ENCODE results near the gene CBY1. TPM values are rescaled to one million over a fixed set of nuclear protein-coding genes. Genes with fewer than 3 reads are reported as not detected.
A peak's percentile ranks its signal among the peaks of the same experiment; 100 is the strongest.

Gene CBY1
- total RNA-seq, 2 experiments from 2014 or later = 3.5 to 12.8 TPM

GRCh38 chr22:38699143-38699542, 42.7 kb downstream of the CBY1 start:
- ChIA-PET POLR2A (interaction anchor here (1.0 to 4.7 kb wide), 4 partner anchors 9 to 193 kb away, joined by 3 to 18 read pairs (median 4); partner anchors contain the start of gene TOMM22), CTCF (ENCODE audit: unreplicated experiment) (interaction anchor here (1.4 kb wide), 1 partner anchor 17 kb away, joined by 6 read pairs; the partner anchor contains the start of gene TOMM22)
- peak; percentile 15 for DNase-seq (ENCODE audit: low spot score)
- H2AFZ ChIP-seq (ENCODE audit: low read length) = no peak overlapping the region
- intact Hi-C loops (cut with micrococcal nuclease; ENCODE audit: unreplicated experiment) = no loop called here
- peak overlapping the region; percentile 91 for H3K4me3 ChIP-seq (ENCODE audit: low read depth, low read length, poor library complexity, severe bottlenecking)
- peaks cover 8% of the 10 kb centered on the region; the same call in 1 of the 2 replicates for H4K20me1 ChIP-seq (ENCODE audit: insufficient read depth, low read length)
- peaks cover 46% of the 10 kb centered on the region for H3K36me3 ChIP-seq (ENCODE audit: insufficient read depth, low read length)
- H3K9me3 ChIP-seq (ENCODE audit: low read length) = no peaks in the 10 kb centered on the region
- H3K4me2 ChIP-seq (ENCODE audit: low read length) = peak overlapping the region; percentile 95
- H3K4me1 ChIP-seq (ENCODE audit: insufficient read depth, low read length, poor library complexity, severe bottlenecking) = peaks cover 61% of the 10 kb centered on the region
- TF ChIP-seq EZH2phosphoT487 (IDR thresholded peaks at IDR 0.05; ENCODE audit: borderline replicate concordance, low read depth, low read length) = no peak
- TF ChIP-seq, protein P1, sequence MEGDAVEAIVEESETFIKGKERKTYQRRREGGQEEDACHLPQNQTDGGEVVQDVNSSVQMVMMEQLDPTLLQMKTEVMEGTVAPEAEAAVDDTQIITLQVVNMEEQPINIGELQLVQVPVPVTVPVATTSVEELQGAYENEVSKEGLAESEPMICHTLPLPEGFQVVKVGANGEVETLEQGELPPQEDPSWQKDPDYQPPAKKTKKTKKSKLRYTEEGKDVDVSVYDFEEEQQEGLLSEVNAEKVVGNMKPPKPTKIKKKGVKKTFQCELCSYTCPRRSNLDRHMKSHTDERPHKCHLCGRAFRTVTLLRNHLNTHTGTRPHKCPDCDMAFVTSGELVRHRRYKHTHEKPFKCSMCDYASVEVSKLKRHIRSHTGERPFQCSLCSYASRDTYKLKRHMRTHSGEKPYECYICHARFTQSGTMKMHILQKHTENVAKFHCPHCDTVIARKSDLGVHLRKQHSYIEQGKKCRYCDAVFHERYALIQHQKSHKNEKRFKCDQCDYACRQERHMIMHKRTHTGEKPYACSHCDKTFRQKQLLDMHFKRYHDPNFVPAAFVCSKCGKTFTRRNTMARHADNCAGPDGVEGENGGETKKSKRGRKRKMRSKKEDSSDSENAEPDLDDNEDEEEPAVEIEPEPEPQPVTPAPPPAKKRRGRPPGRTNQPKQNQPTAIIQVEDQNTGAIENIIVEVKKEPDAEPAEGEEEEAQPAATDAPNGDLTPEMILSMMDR (conservative IDR thresholded peaks at IDR 0.05; ENCODE audit: low read length) = no peak
- no TSS peak for BruUV-seq (replicated peaks)
- H3K79me2 ChIP-seq (ENCODE audit: insufficient read depth, low read depth, low read length) = peaks cover 37% of the 10 kb centered on the region
- H3K27ac ChIP-seq (ENCODE audit: low read depth, low read length, poor library complexity, severe bottlenecking) = no peak overlapping the region
- H3K9me2 ChIP-seq (ENCODE audit: insufficient read depth, low read length) = no peaks in the 10 kb centered on the region

DNA sequence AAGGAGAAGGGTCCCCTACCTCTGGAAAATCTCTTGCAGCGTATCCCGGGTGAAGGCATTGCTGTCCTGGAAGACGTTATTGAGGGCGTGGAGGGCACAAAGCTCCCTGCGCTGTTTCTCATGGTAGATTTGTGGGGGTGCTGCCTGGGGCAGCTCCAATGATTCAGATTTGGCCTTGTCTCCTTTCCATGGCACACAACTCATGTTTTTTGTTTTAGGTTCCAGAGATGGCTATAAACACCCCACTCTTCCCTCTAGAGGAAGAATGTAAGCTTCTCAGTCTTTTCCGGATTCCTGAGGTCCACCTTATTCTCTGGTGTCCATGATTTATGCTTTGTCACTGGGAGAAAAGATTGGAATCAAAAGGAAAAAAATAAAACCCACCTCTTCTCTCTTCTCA, 43.3 kb downstream of the CBY1 start:
- Histone ChIP-seq H3K9me3 (ENCODE audit: low read length) (no peaks in the 10 kb centered on the region), H3K36me3 (ENCODE audit: insufficient read depth, low read length) (peaks cover 42% of the 10 kb centered on the region), H3K4me3 (ENCODE audit: low read depth, low read length, poor library complexity, severe bottlenecking) (peak overlapping the region; percentile 91), H3K79me2 (ENCODE audit: insufficient read depth, low read depth, low read length) (peaks cover 37% of the 10 kb centered on the region), H2AFZ (ENCODE audit: low read length) (peak overlapping the region; percentile 71; the same call in 1 of the 2 replicates), H3K9me2 (ENCODE audit: insufficient read depth, low read length) (no peaks in the 10 kb centered on the region), H3K27ac (ENCODE audit: low read depth, low read length, poor library complexity, severe bottlenecking) (peak overlapping the region; percentile 75), H3K4me1 (ENCODE audit: insufficient read depth, low read length, poor library complexity, severe bottlenecking) (peaks cover 68% of the 10 kb centered on the region), H4K20me1 (ENCODE audit: insufficient read depth, low read length) (peaks cover 8% of the 10 kb centered on the region; the same call in 1 of the 2 replicates), H3K4me2 (ENCODE audit: low read length) (peak overlapping the region; percentile 95)
- intact Hi-C loops (cut with micrococcal nuclease; ENCODE audit: unreplicated experiment) = loop anchor here (10.0 kb wide), 1 partner anchor 645 kb away; the partner anchor contains the start of gene PICK1
- TSS peak; percentile 86 for BruUV-seq (replicated peaks)
- ChIA-PET CTCF (ENCODE audit: unreplicated experiment) (interaction anchor here (1.4 kb wide), 1 partner anchor 18 kb away, joined by 6 read pairs; the partner anchor contains the start of gene TOMM22), POLR2A (interaction anchor here (1.0 to 4.7 kb wide), 4 partner anchors 8 to 193 kb away, joined by 3 to 18 read pairs (median 4); partner anchors contain the start of gene TOMM22)
- no peak for DNase-seq (ENCODE audit: low spot score)
- TF ChIP-seq, protein P1 (conservative IDR thresholded peaks at IDR 0.05; ENCODE audit: low read length) = peak; percentile 19; the same call in 1 of the 2 replicates
- TF ChIP-seq EZH2phosphoT487 (IDR thresholded peaks at IDR 0.05; ENCODE audit: borderline replicate concordance, low read depth, low read length) = no peak

GRCh38 chr22:38700270-38700788, 43.9 kb downstream of the CBY1 start:
- no TSS peak for BruUV-seq (replicated peaks)
- Histone ChIP-seq H3K36me3 (ENCODE audit: insufficient read depth, low read length) (peaks cover 37% of the 10 kb centered on the region), H3K4me1 (ENCODE audit: insufficient read depth, low read length, poor library complexity, severe bottlenecking) (peaks cover 71% of the 10 kb centered on the region), H3K79me2 (ENCODE audit: insufficient read depth, low read depth, low read length) (peaks cover 37% of the 10 kb centered on the region), H3K4me3 (ENCODE audit: low read depth, low read length, poor library complexity, severe bottlenecking) (peak overlapping the region; percentile 91), H3K4me2 (ENCODE audit: low read length) (peak overlapping the region; percentile 95), H3K9me2 (ENCODE audit: insufficient read depth, low read length) (no peaks in the 10 kb centered on the region), H3K9me3 (ENCODE audit: low read length) (no peaks in the 10 kb centered on the region), H2AFZ (ENCODE audit: low read length) (peak overlapping the region; percentile 71; the same call in 1 of the 2 replicates), H4K20me1 (ENCODE audit: insufficient read depth, low read length) (peaks cover 8% of the 10 kb centered on the region; the same call in 1 of the 2 replicates), H3K27ac (ENCODE audit: low read depth, low read length, poor library complexity, severe bottlenecking) (peak overlapping the region; percentile 75)
- ChIA-PET CTCF (ENCODE audit: unreplicated experiment) (no interaction called here), POLR2A (interaction anchor here (4.7 kb wide), 1 partner anchor 18 kb away, joined by 18 read pairs; the partner anchor contains the start of gene TOMM22)
- intact Hi-C loops (cut with micrococcal nuclease; ENCODE audit: unreplicated experiment) = loop anchor here (10.0 kb wide), 1 partner anchor 646 kb away; the partner anchor contains the start of gene PICK1
- DNase-seq (ENCODE audit: low spot score) = no peak
- no peak for TF ChIP-seq EZH2phosphoT487 (IDR thresholded peaks at IDR 0.05; ENCODE audit: borderline replicate concordance, low read depth, low read length)
- TF ChIP-seq, protein P1 (conservative IDR thresholded peaks at IDR 0.05; ENCODE audit: low read length) = no peak
